Frontal cortex (tissue), 4 donors: ENCODE results near the gene TMPRSS7. TPM values are rescaled to one million over a fixed set of nuclear protein-coding genes. Genes with fewer than 3 reads are reported as not detected.
A peak's percentile ranks its signal among the peaks of the same experiment; 100 is the strongest.

Experiments used
- DNase-seq, 2 donors: peaks; one replicate each; pipeline ENCODE4 v3.0.0; 2012; ENCODE audit warnings: low spot score in 2 of 2
- FAIRE-seq: peaks from 2 replicates; lab custom pipeline; 2012; peaks lifted over from hg19 to GRCh38; lab: Jason Lieb, UNC
- total RNA-seq: library from RNA; depleted of rRNA; stranded (reverse); fragments of >200 nt; gene quantifications from one replicate; pipeline ENCODE4 v1.2.3, GENCODE V29; 2014
- donor health status: control.
- donor health status: control.
- donor health status: control.

Gene TMPRSS7, protein sequence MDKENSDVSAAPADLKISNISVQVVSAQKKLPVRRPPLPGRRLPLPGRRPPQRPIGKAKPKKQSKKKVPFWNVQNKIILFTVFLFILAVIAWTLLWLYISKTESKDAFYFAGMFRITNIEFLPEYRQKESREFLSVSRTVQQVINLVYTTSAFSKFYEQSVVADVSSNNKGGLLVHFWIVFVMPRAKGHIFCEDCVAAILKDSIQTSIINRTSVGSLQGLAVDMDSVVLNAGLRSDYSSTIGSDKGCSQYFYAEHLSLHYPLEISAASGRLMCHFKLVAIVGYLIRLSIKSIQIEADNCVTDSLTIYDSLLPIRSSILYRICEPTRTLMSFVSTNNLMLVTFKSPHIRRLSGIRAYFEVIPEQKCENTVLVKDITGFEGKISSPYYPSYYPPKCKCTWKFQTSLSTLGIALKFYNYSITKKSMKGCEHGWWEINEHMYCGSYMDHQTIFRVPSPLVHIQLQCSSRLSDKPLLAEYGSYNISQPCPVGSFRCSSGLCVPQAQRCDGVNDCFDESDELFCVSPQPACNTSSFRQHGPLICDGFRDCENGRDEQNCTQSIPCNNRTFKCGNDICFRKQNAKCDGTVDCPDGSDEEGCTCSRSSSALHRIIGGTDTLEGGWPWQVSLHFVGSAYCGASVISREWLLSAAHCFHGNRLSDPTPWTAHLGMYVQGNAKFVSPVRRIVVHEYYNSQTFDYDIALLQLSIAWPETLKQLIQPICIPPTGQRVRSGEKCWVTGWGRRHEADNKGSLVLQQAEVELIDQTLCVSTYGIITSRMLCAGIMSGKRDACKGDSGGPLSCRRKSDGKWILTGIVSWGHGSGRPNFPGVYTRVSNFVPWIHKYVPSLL
- 0.41 TPM for total RNA-seq

DNA sequence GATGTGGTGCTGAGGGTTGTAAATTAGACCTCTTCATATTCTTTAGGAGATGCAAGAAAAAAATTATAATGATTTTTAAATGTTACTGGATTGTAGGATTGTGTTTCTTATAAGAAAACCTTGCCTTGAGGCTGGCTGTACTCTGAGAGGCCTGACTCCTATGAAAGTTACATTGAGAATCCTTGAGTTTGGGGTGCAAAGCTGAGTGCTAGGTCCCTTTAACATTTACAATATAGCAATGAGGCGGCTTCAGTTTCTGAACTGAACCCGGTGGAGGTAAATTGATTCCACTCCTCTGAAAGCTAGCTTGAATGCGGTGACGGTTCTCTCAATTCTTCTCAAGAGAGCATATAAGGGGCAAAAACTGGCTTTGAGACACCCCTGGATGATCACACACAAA, at the start of gene TMPRSS7:
Gene TMPRSS7, plus strand, starts transcription at position 301 of the 400 bp plus-strand sequence. CDS start 110 bp downstream, outside the sequence.
- FAIRE-seq = no peak
- DNase-seq = no peak

DNA sequence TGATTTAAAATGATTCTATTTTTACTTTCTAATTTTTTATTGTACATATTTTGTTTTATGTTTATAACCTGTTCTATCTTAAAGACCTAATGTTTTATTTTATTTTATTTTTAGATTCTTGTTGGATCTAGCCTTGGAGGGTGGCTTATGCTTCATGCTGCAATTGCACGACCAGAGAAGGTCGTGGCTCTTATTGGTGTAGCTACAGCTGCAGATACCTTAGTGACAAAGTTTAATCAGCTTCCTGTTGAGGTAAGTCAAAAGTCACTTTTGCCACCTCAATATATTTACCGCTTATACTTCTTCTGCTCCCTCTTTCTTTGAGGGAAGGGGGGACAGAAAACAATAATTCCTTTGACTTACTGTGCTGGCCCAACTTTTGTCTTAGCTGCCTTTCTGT, 47.7 kb upstream of the TMPRSS7 start:
- DNase-seq (no peak), FAIRE-seq (peak; percentile 66)

DNA sequence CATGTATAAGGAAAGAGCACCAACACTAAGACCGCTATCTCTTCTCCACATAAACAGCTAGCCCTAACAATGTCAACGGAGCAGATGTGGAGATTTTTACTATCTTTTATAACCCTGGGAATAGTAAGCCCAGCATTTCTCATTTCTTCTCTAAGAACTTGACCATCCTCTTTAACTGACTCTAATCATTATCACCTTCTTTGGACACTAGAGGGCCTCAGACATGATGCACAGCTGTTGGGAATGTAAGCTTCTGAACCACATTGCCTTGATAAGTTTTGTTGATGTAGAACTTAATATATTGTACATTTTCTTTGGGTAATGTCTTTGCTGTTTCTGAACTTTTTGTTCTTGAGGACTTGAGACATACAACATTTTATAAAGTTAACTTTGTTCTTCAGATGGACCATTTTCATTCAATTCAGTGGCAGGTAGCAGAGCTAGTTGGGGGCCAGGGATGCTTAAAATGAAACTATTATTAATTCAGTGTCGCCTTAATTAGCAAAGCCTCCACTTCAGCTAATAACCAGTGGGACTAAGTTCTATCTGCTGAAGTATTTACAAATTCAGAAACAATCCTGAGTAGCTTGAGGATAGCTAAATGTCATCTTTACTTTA, 45.4 kb upstream of the TMPRSS7 start:
- DNase-seq = peak in 1 of 2 donors; percentile 21
- FAIRE-seq = peak; percentile 82

DNA sequence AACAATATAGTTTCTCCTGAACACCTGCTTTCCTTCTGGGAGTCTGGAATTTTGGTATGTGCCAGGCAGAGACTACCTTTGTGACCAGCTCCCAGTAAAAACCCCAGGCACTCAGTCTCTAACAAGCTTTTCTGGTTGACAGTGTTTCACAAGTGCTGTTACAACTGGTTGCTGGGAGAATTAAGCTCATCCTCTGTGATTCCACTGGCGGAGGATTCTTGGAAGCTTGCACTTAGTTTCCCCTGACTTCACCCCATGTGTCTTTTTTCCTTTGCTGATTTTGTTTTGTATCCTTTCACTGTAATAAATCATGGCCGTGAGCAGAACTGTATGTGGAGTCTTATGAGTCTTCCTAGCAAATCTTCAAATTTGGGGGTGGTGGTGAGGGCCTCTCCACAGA, 41.5 kb upstream of the TMPRSS7 start:
- DNase-seq (no peak), FAIRE-seq (no peak)

DNA sequence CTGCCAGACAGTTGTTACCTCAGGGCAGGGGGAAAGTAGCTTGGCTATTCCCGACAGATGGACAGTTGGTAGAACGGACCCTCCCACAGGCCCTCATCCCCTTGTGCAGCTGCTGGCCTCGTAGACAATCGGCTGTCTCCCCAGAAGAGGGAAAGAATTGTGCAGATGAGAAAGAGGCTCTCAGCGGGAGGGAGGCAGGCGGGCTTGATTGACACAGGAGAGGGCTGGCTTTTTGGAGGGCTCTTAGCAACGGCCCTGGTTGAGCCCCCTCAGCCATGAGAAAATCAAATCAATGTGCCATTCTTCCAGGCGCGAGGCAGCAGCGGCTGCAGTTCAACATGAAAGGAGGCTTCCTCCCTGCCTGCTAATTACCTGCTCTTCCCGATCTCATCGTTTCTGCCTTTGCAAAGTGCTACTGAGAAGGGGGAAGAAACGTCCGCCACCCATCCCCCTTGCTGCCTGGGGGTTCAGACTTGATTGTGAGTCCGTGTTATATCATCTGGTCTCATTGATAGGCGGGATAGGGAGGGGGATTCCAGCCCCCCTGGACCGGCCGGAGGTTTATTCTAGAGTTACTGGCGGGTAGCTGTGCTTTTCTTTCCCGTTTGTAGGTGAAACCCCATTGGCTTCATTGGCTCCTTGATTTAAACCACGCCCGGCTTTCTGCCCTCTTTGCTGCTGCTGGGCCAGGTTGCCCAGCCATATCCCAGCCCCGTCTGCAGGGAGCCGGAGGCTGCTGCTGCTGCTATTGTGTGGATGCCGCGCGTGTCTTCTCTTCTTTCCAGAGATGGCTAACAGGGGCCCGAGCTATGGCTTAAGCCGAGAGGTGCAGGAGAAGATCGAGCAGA, 35.7 kb upstream of the TMPRSS7 start, which contains the start of gene TAGLN3:
Gene TAGLN3, plus strand, starts transcription at position 287 of the 848 bp plus-strand sequence. Its CDS starts 501 bp downstream, at position 788.
- DNase-seq (peak in 1 of 2 donors; percentile 38), FAIRE-seq (no peak)

DNA sequence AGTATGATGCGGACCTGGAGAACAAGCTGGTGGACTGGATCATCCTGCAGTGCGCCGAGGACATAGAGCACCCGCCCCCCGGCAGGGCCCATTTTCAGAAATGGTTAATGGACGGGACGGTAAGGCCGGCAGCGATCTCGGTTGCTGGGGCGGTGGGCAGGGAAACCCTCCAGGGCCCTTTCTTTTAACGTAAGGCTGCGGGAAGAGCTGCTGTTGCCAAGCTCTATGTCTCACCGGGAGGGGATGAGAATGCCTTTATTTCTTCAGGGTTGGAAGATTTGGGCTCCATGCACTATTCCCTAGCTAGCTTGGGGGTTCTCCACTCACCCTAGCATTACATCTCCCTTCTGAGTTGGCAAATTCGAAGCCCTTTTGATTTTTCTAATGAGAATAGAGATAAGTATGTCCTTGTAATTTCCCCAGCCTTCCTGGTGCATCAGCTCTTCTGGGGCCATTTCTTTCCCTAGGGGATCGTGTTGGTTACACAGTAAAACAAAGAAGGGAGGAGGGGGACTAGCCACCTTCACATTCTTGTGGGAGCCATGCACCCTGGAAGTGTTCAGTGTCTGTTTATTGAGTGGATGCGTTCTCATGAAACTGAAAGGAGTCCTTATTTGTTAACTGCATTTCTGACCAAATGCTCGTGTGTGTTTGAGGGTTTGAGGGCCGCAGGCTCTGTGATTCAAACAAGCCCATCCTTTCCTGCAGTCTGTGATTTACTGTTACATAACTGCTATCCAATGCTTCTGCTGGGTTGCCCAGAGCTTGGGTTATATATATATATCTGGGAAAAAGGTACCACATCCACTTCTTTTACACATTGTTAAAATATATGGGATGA, 34.8 kb upstream of the TMPRSS7 start:
- no peak for DNase-seq
- FAIRE-seq = no peak

DNA sequence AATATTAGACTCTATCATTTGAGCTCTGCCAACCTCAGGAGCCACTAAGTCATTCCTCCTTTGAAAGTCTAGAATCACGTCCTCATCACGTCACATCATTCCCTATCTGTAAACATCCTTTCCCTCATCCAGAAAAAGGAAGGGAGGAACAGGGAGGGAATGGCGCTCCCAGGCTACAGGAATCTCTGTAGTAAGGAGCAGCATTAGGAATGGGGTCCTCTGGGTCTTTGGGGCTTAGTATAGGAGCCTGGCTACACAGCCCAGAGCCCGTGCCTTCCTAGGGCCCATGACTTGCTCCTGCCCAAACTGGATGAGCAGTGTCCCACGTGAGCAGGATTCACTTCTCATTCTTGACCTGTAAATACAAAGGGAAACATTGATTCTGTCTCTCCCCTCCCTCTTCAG, 34.2 kb upstream of the TMPRSS7 start:
- DNase-seq = no peak
- no peak for FAIRE-seq

DNA sequence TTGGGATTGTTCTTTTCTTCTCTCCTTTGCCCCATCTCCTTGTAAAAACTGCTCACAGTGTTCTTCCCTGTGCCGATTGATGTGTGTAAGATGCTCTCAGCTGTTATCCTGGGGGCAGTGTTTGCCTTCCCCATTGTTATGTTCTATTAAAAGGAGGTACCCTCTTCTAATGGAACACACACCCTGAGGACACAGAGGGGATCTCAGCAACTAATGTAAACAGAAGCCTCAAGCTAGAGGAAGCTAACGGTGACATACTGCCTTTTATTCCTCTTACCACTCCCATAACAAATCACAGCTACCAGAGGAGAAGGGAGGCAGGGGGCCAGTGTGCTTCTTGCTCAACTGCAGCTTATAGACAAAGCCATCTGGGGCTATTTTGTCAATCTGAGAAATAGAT, 33.6 kb upstream of the TMPRSS7 start:
- DNase-seq = no peak
- no peak for FAIRE-seq

DNA sequence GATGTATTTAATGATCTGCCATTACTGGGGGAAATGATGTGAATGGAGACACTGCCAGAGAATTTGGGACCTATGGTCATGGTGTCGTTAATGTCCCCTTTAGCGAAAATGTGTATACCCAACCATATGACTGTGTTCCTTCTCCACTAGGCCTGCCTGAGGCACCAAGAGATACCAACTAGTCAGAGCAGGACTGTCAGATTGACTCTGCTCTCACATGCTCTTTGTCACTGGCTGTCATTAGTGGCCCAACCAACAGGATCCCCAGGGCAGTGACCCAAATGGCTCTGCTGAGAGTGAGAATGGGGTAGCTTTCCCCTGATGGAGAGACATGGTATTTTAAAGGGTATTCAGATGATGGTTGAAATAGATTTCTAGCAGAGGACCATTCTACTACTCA, 33.0 kb upstream of the TMPRSS7 start:
- no peak for DNase-seq
- no peak for FAIRE-seq

DNA sequence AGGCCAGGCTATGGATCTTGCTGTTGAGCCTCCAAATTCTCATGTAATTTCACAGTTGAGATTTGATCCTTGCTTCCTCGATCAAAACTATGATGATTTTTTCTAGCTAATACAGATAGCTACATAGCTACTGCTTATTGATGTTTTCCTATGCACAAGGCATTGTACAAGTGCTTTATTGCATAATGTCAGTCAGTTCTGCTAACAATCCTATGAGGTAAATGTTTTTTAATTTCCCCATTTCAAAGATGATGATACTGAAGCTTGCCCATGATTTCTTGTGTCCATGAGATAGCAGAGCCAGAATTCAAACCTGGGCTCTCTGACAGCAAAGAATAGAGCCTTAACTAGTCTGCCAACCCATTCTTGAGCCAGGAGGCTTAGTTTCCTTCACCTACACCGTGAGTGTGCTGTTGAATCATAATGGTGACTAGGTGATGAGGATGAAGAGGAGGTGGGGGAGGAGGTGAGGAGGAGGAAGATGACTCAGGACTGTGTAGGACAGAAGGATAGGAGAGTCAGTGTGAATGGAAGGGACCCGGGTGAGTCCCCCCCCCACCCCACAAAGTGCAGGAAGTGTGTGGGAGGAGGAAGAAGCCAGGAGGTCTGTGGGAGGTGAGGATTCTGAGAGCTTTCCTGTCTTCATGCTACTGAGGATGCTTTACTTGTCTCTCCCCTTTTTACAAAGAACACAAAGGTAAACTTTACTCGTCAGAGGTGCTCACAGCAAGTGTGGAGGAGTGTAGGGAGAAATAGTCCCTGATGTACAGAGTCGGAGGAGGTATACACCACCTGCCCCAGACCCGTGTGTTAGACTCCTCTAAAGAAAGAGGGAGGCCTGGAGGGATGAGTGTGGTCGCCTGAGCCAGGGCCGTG, 32.2 kb upstream of the TMPRSS7 start:
- DNase-seq (no peak), FAIRE-seq (no peak)

DNA sequence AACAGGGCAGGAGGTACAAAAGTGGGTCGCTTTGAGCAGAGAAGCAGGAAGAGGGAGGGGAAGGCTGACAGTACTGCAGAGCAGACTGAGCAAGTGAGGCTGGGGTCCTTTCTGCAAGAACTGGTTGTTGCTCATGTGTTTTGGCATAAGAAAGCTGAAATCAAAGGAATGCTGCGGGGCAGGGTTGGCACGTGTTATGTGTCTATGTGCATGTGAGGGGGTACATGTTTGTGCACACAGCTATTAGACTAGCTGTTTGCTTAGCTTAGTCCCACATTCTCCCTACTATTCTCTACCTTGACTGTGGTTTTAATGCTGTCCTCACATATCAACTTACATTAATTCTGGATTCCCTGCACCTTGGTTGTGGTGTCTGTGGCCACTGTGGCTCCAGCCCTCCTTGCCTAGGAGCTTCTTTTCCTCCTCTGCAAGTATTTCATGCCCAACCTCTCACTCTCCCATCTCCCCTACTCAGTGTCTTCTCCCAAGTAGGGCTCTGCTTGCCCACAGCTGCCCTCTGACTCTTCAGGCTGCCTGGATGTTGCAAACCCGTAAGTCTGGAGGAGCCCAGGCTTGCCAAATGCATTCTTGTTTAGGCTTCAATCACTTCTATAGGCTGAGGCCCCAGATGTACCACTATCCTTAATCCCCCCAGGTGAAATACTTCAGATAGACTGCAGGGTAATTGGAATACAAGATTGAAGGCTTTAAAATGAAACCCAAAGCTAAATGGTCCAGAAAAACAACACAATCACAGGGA, 31.0 kb upstream of the TMPRSS7 start:
- DNase-seq (no peak), FAIRE-seq (no peak)

DNA sequence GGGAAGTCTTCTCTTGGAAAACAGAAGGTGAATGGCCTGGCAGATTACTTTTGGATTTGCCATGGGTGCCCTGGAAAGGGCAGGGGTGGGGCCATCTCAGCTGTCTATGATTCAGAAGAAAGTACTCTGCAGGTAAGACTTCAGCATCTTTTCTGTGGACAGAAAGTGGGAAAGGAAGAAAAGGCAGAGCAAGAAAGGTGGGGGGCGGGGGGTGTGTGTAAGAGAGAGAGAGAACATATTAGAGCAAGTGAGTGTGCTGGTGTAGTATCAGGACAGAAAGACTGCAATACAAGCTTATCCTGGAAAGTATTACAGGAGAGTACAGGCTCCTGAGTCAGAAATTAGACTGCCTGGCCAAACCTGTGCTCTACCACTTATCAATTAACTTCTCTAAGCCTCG, 30.3 kb upstream of the TMPRSS7 start:
- FAIRE-seq = no peak

DNA sequence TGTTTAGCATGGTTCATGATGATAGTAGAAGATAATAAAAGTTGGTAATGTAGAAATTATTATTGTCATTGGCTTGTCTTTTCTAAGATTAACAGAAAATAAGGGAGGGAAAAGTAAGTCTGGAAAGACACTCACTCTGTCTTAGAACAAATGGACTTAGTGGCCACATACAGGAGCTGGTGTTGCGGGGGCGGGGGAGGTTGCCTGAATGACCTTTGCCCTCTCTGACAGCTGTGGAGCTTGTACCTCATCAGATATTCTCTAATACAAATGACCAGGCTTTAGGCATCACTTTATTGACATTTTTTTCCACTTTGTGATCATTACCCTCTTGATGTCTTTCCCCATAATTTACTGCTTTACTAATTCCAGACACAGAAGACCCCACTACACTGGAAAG, 29.9 kb upstream of the TMPRSS7 start:
- DNase-seq = no peak
- FAIRE-seq = no peak

More for the DNA sequence above, 30.3 kb upstream of the TMPRSS7 start:
- no peak for DNase-seq

DNA sequence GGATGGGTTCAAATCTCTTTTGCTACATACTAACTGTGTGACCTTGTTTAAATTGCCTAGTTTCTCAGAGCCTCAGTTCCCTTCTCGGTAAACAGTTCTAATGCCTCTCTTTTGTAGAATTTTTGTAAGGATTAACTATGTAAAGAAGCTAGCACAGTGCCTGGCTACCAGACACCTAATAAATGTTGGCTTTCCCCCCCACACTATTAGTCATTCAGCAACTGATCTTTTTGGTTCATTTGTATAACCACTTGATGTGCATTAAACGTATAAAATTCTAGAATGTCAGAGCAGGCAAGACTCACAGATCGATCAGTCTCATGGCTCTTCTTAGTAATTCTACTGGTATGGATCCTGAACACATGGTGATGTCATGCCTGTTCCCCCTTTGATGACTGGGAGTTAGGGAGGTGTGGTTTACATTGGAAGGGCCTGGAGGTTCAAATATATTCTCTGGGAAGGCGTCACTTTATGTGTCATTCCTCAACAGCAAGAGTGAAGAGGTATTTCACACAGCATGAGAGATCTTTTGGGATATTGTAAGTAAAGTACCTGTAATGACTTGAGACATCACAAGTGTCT, 29.4 kb upstream of the TMPRSS7 start:
- no peak for FAIRE-seq
- DNase-seq = no peak

DNA sequence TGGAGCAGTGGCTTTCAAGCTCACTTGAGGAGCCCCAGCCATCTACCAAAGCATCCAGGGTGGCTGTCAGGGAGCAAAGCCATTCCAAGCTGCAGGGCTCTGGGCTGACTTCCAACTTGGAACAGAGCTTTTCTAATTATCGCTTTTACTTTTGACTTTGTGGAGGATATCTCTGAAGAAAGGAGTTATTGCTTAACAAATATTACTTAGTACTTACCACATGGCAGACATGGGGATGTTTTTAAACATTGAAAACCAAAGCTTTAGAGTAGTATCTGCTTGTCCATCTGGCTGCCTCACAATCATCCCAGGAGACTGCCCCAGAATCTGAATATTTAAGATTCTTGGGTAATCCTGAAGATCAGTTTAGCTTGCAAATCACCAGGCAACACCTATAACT, 26.9 kb upstream of the TMPRSS7 start:
- FAIRE-seq = no peak
- DNase-seq = no peak

DNA sequence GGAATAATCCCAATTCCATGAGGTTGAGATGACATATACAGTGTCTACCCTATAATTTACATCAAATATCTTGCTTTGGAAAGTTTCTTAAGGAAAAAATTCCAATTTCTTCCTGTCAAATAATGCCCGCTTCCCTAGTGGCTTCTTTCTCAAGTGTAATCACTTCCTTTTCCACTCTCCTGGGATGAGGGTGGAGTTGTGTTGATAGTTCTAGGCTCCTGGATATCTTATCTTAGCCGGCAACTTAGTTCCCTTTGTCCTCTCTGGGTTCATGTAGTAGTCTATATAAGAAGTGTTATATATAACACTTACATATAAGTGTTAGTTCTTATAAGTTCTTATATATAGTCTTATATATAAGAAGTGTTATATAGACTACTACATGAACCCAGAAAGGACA, 24.9 kb upstream of the TMPRSS7 start:
- no peak for DNase-seq
- FAIRE-seq = no peak

DNA sequence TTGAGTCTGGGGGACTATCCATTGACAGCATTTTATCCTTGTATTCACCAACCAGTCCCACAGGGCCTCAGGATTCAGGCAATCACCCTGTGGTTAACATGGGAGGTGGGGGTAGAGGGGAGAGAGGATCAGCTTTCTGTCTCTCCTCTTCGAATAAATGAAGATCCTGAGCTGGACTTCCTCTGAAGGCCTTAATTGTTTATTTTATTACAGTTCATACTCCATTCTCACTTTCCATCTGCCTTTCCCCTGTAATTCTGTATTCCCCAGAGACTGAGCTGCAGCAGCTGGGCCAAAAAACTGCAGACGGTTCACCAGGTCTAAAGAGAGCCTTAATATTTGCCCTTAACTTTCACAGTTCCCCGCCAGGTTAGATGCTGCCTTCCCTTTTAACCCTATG, 23.9 kb upstream of the TMPRSS7 start:
- DNase-seq (no peak), FAIRE-seq (no peak)
